ENCODE data around the gene PHF24. TPM values are rescaled to one million over a fixed set of nuclear protein-coding genes. Genes with fewer than 3 reads are reported as not detected.
"Not testable (repeated sequence)": the region's sequence is repeated elsewhere in the genome, so short reads cannot be mapped to it uniquely, and the experiment has no call there.

Gene PHF24
- under 1 TPM in 2 of 6 experiments, not detected in 4; 0.04 to 0.06 TPM for total RNA-seq
- long read RNA-seq, result 0 reads

GRCh38 chr9:34957492-34958410, at the start of gene PHF24:
PHF24 (plus strand) TSS chr9:34958285; CDS start chr9:34971299, 13,014 bp downstream.
- peaks cover 0 to 5% of the 10 kb centered on the region in 2 donors for H3K27me3 ChIP-seq
- no peak for DNase-seq
- WGBS (ENCODE audit: insufficient coverage, low coverage, low lambda C conversion rate, missing lambda C conversion rate), result 27% methylated on average over 6 of the region's 116 CpGs
- H3K9me3 ChIP-seq, result no peaks in the 10 kb centered on the region
- peaks cover 0 to 7% (median 0%) of the 10 kb centered on the region in 4 donors for H3K4me1 ChIP-seq
- intact Hi-C loops (cut with DNase I), result no loop called here
- no peaks in the 10 kb centered on the region for H3K36me3 ChIP-seq
- H3K4me3 ChIP-seq, result peak within 1 kb of the TSS in 2 of 3 donors; percentile 28 to 54
- ATAC-seq, result peak; percentile 55 to 75 (median 67)
- TF ChIP-seq POLR2A (IDR thresholded peaks at IDR 0.05), result no peak
- peak in 1 of 4 donors; percentile 25 for TF ChIP-seq CTCF (IDR thresholded peaks at IDR 0.05)
- H3K27ac ChIP-seq, result no peak within 1 kb of the TSS

- Histone ChIP-seq H3K27ac (no peak overlapping the region), H3K9me3 (no peaks in the 10 kb centered on the region), H3K4me3 (no peak overlapping the region), H3K27me3 (no peaks in the 10 kb centered on the region), H3K36me3 (no peaks in the 10 kb centered on the region), H3K4me1 (no peaks in the 10 kb centered on the region)
- DNase-seq (no peak), ATAC-seq (no peak)
- TF ChIP-seq POLR2A (IDR thresholded peaks at IDR 0.05) (no peak), CTCF (IDR thresholded peaks at IDR 0.05) (no peak)
- intact Hi-C loops (cut with DNase I), result no loop called here
- 67% methylated on average over 1 of the region's 4 CpGs for WGBS (ENCODE audit: insufficient coverage, low coverage, low lambda C conversion rate, missing lambda C conversion rate)
Observed at GRCh38 chr9:34927061-34927460, 31.0 kb upstream of the PHF24 start.

GRCh38 chr9:34928921-34929320, 29.2 kb upstream of the PHF24 start:
- Histone ChIP-seq H3K9me3 (no peaks in the 10 kb centered on the region), H3K36me3 (no peaks in the 10 kb centered on the region), H3K4me1 (no peaks in the 10 kb centered on the region), H3K4me3 (no peak overlapping the region), H3K27me3 (no peaks in the 10 kb centered on the region), H3K27ac (no peak overlapping the region)
- intact Hi-C loops (cut with DNase I), result no loop called here
- TF ChIP-seq POLR2A (IDR thresholded peaks at IDR 0.05) (no peak), CTCF (IDR thresholded peaks at IDR 0.05) (no peak)
- ATAC-seq (no peak), DNase-seq (no peak)
- WGBS (ENCODE audit: insufficient coverage, low coverage, low lambda C conversion rate, missing lambda C conversion rate), result 90% methylated on average over 1 of the region's 1 CpG

GRCh38 chr9:34929506-34930102, 28.5 kb upstream of the PHF24 start:
- WGBS (ENCODE audit: insufficient coverage, low coverage, low lambda C conversion rate, missing lambda C conversion rate), result 24% methylated on average over 6 of the region's 7 CpGs
- no peak for DNase-seq

GRCh38 chr9:34939989-34940388, 18.1 kb upstream of the PHF24 start:
- DNase-seq; H3K27me3 ChIP-seq; H3K4me3 ChIP-seq; H3K4me1 ChIP-seq; H3K9me3 ChIP-seq; H3K27ac ChIP-seq; H3K36me3 ChIP-seq; intact Hi-C loops (cut with DNase I): not testable (repeated sequence)
- peak in 3 of 4 donors; percentile 16 to 42 (median 30) for ATAC-seq

More at GRCh38 chr9:34929506-34930102, 28.5 kb upstream of the PHF24 start:
- Histone ChIP-seq H3K27ac (no peak overlapping the region), H3K9me3 (no peaks in the 10 kb centered on the region), H3K4me3 (no peak overlapping the region), H3K36me3 (no peaks in the 10 kb centered on the region), H3K4me1 (no peaks in the 10 kb centered on the region), H3K27me3 (no peaks in the 10 kb centered on the region)
- ATAC-seq, result peak in 3 of 4 donors; percentile 29 to 51 (median 45)
- TF ChIP-seq CTCF (IDR thresholded peaks at IDR 0.05) (peak; percentile 15 to 52 (median 46)), POLR2A (IDR thresholded peaks at IDR 0.05) (no peak)
- intact Hi-C loops (cut with DNase I), result no loop called here

Measured in right lobe of liver (tissue), 6 donors.